Hematopoietic multipotent progenitor cell treated with erythropoietin and hydrocortisone succinate and interleukin-3 and kit ligand, for 17 days (in vitro differentiated cells): ENCODE data around the gene E2F6.

Experiments
- DNase-seq: peaks from one replicate; pipeline ENCODE4 v3.0.0-alpha.2; 2015; ENCODE audit warnings: low spot score

Gene E2F6

GRCh38 chr2:11492720-11493119 lies 26.8 kb upstream of the E2F6 start:
- no peak for DNase-seq

DNA sequence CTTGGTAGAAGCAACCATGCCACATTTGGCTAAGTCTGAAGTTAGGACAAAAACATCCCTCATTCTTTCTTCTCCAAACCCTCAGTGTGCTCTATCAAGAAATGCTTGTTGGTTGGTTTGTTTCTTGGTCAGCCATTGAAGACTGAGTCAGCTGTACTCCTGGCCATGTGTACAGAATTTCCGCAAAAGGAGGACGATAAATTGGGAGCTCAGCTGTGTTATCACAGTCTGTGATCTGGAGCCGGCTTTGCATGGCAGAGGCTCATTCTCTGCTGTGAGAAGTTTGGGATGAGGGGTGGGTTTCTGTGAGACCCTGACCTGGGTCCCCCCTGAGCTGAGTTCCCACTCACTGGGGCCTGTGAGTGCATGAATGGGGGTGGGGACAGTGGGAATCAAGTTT lies 26.3 kb upstream of the E2F6 start:
- DNase-seq = no peak

GRCh38 chr2:11491348-11491933 lies 25.5 kb upstream of the E2F6 start:
- no peak for DNase-seq

GRCh38 chr2:11490194-11490593 lies 24.2 kb upstream of the E2F6 start:
- no peak for DNase-seq

GRCh38 chr2:11488809-11489208 lies 22.8 kb upstream of the E2F6 start:
- no peak for DNase-seq

DNA sequence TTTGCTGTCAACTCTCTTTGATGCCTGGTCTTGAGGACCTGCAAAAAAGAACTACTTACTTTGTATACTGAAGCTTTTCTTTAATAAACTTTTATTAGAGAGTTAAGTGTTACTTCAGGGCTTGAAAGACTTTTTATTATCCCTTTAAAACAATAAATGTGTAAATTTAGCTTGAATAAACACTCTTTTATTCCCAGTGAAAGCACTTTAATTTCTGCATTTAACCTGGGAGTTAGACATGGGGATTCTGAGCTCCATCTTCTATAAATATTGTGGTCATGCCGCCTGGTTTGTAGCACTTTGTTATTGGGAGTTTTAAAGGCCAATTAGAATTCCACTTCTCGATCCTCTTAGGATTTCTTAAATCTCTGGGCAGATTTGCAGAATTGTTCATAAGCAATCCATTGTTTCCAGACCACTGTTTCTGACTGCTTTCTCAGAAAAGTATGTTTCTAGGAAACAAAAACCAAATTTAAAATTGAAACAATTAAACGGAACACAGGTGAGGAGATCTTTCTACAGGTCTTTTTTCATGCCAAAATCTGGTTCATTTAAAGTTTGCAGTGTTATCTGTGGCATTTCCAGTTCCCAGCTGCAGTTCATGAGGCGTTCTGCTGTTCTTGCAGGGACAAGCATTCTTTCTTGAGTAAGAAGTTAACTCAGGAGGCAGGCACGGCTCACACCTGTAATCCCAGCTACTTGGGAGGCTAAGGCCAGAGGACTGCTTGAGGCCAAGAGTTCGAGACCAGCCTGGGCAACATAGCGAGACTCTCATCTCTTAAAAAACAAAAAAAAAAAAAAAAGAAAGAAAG lies 18.1 kb upstream of the E2F6 start:
- DNase-seq = no peak

GRCh38 chr2:11482473-11483035 lies 16.6 kb upstream of the E2F6 start:
- DNase-seq = no peak

GRCh38 chr2:11481789-11482472 lies 16.0 kb upstream of the E2F6 start:
- no peak for DNase-seq

GRCh38 chr2:11481426-11481788 lies 15.4 kb upstream of the E2F6 start:
- no peak for DNase-seq

DNA sequence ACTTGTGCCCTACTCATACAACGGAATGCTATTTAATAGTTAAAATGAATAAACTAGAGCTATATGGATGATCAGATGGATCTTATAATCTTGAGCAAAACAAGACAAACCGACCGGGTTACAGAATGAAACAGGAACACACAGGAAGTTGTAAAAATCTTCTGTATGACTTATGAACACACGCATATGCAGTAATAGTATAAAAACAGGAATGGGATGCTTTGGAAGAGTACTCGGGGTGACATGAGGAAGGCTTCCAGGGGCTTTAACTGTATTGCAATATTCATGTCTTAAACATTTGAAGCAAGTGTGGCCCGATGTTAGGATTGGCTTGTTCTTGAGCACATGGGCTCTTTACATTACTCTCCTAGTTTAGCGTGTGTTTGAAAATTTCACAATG lies 14.9 kb upstream of the E2F6 start:
- no peak for DNase-seq

DNA sequence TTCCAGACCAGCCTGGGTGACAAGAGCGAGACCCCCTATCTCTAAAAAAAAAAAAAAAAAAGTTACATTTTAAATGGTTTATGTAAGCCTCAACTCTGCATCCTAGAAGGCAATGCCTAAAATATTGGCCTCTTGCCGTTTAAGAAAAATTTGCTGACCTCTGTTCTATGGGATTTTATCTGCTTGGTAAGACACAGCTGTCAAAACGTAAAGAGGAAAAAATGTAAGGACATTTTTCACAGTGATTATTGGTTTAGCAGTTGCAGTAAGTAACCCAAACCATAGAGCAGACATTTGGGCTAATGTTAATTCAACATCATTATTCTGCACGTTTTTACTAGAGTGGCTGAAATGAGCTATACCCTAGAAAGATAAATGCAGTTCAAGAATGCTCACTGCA lies 14.4 kb upstream of the E2F6 start:
- no peak for DNase-seq

DNA sequence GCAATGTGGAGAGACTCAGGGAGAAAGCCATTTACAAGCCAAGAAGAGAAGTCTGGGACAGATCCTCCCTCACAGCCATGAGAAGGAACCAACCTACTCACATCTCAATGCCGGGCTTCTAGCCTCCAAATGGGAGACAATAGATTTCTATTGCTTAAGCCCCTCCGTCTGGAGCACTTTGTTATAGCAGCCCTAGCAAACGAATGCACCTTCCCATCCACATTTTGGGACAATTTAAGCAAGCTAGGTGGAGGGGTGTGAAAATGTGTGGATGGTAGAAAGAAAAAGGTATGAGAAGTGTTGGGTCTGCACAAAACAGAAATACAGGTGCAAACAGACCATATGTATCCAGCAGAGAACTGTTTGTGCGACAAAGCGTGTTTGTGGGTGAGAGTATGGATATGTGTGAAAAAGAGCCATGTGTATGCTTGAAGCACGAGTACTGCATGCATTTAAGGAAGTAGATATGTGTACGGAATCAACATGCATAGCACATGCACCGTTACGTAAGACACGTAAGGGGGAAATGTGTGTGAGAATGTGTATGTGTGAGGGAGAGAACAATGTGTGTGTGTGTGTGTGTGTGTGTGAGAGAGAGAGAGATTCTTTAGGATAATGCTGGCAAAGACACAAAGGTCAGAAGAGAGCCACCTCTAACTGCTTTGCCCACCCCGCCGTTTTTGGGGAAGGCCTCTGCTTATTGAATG lies 13.1 kb upstream of the E2F6 start:
- no peak for DNase-seq

DNA sequence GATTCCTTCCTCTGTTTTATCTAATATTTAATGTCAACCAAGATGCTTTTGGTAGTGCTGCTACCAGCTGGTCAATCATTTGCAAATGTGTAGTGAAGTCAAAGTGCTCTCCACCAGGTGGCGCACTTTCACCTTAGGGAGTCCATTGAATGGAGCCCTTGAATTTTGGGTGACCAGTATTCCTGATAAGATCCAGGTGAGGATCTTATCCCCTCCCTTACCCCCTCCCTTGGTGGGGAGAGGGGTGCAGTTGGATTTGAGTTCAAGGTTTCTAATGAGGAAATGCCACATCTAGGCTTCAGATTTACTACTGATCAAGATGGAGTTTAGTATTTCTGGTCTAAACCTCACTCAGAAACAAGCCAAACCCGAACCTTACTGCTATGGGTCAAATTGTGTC lies 12.0 kb upstream of the E2F6 start:
- DNase-seq = peak; percentile 87

DNA sequence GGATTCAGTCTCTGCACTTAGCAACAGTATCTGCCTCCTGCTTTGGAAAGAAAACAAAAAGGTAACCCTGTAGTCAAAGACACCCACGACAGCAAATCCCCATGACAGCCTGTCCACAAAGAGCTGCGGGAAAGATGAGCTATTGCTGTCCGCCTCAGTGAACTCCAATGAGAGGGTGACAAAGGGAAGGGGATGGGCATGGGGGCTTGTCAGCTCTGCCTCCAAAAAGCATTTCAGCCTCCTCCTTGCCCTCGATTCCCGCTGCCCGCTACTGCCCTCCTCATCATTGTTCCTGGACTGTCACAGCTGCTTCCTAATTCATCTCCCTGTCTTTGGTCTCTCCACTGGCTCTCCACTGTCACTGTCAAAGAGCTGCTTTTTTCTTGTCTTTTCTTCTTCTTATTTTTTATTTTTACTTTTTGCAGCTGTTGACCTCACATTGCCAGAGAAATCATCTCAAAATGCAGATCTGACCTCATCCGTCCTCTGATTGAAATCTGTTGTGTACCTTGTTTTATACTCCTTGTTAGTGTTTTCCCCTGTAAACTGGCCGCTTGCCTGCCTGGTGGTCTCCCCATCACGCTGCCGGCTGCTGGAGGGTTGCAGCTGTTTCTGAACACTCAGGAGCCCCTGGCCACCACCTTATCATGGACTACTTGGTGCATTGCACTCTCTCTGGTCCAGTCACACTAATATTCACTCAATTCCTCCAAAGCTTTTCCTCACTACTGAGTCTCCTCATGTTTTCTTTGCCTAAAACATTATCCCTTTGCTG lies 7.9 kb upstream of the E2F6 start:
- DNase-seq = no peak

DNA sequence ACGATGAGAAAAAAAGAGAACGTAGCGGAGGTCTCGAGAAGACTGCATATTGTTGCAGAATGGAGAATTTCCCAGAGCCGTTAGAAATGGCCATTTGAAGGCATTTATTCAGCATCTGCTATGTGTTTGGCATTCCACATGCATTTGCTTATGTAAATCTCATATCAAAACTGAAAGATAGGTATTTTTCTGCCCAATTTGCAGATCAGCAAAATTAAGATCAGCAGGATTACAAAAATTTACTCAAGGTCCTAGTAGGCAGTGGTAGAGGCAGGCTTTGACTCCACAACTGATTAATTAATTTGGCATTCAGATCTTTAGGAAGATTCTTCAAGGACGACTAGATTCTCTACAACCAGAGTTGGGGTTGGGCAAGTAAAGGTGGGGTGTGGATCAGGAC lies 1.8 kb upstream of the E2F6 start:
- DNase-seq = no peak

- DNase-seq = no peak
Measured at GRCh38 chr2:11467129-11467649, 1.2 kb upstream of the E2F6 start.

DNA sequence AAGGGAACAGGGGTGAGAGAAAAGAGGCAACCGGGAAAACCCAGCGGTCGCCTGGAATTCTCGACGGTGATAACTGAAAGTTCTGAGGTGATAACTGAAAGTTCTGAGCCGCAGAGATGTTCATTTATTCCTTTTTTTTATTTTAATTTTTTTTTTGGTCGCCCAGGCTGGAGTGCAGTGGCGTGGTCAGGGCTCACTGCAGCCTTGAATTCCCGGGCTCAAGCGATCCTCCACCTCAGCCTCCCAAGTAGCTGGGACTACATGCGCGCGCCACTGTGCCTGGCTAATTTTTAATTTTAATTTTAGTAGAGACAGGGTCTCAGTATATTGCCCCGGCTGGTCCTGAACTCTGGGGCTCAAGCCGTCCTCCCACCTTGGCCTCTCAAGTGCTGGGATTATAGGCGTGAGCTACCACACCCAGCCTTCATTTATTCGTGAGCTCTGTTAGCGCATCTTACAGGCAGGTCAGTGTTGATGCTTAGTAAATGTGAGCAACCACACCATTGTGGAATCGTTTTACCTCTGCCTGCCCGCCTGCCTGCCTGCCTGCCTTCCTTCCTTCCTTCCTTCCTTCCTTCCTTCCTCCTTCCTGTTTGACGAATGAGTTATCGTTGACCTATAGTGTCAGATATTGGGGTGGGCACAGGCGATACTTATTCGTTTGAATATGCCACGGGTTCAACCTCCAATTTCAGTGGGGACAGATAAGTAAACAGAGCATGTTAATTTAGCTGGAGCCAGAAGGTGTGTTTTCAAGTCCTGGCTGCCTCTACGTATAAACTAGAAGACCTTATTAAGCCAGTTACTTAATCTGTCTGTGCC lies 557 bp upstream of the E2F6 start:
- DNase-seq = no peak

DNA sequence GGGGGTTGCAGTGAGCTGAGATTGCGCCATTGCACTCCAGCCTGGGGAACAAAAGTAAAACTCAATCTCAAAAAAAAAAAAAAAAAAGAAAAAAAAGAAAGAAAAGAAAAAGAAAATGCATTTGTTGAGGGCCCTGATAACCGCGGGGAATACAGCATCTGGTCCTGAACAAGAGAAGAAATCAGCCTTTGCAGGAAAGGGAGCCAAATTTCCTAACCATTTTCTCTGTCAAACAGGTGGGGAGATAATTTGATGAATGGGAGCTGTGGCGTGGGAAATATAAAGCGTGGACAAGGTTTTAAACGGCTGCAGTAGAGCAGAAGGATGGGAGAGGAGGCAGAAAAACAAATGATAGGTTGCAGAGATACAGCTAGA lies 864 bp downstream of the E2F6 start:
- no peak for DNase-seq

- no peak for DNase-seq
Measured at GRCh38 chr2:11459816-11460215, 6.1 kb downstream of the E2F6 start.

- DNase-seq = no peak
Measured at GRCh38 chr2:11458753-11459152, 7.2 kb downstream of the E2F6 start.

DNA sequence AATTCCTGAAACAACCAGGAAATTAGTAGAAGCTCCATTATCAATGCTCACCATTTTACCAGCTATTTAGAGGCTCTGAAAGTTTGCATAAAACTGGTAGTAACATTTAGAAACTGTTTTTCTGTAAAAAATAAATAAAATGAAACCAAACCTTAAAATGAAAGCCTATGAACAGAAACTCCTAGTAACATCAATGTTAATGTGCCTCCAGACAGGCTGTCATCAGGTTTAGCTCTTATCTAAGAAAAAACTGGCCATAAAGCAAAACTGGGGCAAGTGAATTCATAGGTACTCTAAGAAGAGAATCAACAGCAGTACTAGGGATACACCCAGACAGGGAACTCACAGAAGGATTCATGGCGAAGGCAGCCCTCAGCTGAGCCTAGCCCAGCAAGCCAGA lies 8.0 kb downstream of the E2F6 start:
- DNase-seq = no peak
